HUES48 (cell line): Measurements from ENCODE around the gene KCNJ5.

Experiments
- H3K27ac ChIP-seq: one replicate; pipeline ENCODE4 v1.7.0; 2013; ENCODE audit warnings: low read depth, low read length, inconsistent platforms
- H3K27me3 ChIP-seq: 2 replicates; pipeline ENCODE4 v1.6.1; 2013; ENCODE audit warnings: mild to moderate bottlenecking, low read length; ENCODE audit not compliant: control insufficient read depth, insufficient read depth
- H3K36me3 ChIP-seq: 2 replicates; pipeline ENCODE4 v1.6.1; 2013; ENCODE audit warnings: low read length; ENCODE audit not compliant: control insufficient read depth, insufficient read depth
- H3K4me1 ChIP-seq: 2 replicates; pipeline ENCODE4 v1.6.1; 2013; ENCODE audit warnings: mild to moderate bottlenecking, low read length; ENCODE audit not compliant: control insufficient read depth, insufficient read depth
- H3K4me3 ChIP-seq: 2 replicates; pipeline ENCODE4 v1.5.1; 2013; ENCODE audit warnings: mild to moderate bottlenecking, low read depth, low read length
- H3K9ac ChIP-seq: 2 replicates; pipeline ENCODE4 v1.6.1; 2013; ENCODE audit warnings: mild to moderate bottlenecking, low read depth, low read length, moderate library complexity
- H3K9me3 ChIP-seq: 2 replicates; pipeline ENCODE4 v1.6.1; 2013; ENCODE audit warnings: low read length; ENCODE audit not compliant: control insufficient read depth, insufficient read depth

Gene KCNJ5

GRCh38 chr11:128926437-128927107, 35.4 kb downstream of the KCNJ5 start:
- Histone ChIP-seq H3K36me3 (no peaks in the 10 kb centered on the region), H3K27ac (no peak overlapping the region), H3K9me3 (no peaks in the 10 kb centered on the region), H3K4me1 (peaks cover 40% of the 10 kb centered on the region), H3K4me3 (no peak overlapping the region), H3K9ac (no peak overlapping the region), H3K27me3 (peaks cover 63% of the 10 kb centered on the region)

GRCh38 chr11:128927108-128927461, 35.9 kb downstream of the KCNJ5 start:
- peaks cover 40% of the 10 kb centered on the region for H3K4me1 ChIP-seq

GRCh38 chr11:128927683-128928336, 36.7 kb downstream of the KCNJ5 start:
- Histone ChIP-seq H3K4me3 (no peak overlapping the region), H3K4me1 (peaks cover 40% of the 10 kb centered on the region), H3K27ac (no peak overlapping the region), H3K9me3 (no peaks in the 10 kb centered on the region), H3K36me3 (no peaks in the 10 kb centered on the region), H3K27me3 (peaks cover 73% of the 10 kb centered on the region), H3K9ac (no peak overlapping the region)

More at GRCh38 chr11:128927108-128927461, 35.9 kb downstream of the KCNJ5 start:
- Histone ChIP-seq H3K9me3 (no peaks in the 10 kb centered on the region), H3K4me3 (no peak overlapping the region), H3K27ac (no peak overlapping the region), H3K27me3 (peaks cover 68% of the 10 kb centered on the region), H3K36me3 (no peaks in the 10 kb centered on the region), H3K9ac (no peak overlapping the region)

- Histone ChIP-seq H3K4me3 (no peak overlapping the region), H3K9me3 (no peaks in the 10 kb centered on the region), H3K9ac (no peak overlapping the region), H3K27me3 (peaks cover 79% of the 10 kb centered on the region), H3K36me3 (no peaks in the 10 kb centered on the region), H3K4me1 (peaks cover 40% of the 10 kb centered on the region), H3K27ac (no peak overlapping the region)
Observed at GRCh38 chr11:128928400-128928799, 37.2 kb downstream of the KCNJ5 start.

GRCh38 chr11:128929468-128929867, 38.3 kb downstream of the KCNJ5 start:
- Histone ChIP-seq H3K27me3 (peaks cover 82% of the 10 kb centered on the region), H3K4me1 (peaks cover 37% of the 10 kb centered on the region), H3K27ac (no peak overlapping the region), H3K4me3 (no peak overlapping the region), H3K9me3 (no peaks in the 10 kb centered on the region), H3K36me3 (no peaks in the 10 kb centered on the region), H3K9ac (no peak overlapping the region)

DNA sequence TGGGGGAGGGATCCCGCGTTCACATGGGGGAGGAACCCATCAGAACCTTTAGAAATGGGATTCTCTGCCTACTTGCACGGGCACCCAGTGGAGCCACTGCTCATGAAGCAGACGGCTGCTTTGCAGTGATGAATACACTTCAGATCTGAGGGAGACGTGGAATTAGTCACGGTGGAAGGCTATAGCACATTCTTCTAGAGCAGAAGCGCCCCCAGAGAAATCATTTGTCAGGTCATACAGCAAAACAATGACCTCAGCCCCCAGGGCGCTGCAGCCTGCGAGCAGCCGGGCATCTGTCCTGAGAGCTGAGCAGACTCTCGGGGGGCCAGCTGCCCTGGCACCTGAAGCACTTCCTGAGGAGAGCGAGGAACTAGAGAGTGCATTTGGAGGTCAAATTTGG, 38.8 kb downstream of the KCNJ5 start:
- H3K9me3 ChIP-seq: no peaks in the 10 kb centered on the region
- no peak overlapping the region for H3K27ac ChIP-seq
- no peak overlapping the region for H3K9ac ChIP-seq

DNA sequence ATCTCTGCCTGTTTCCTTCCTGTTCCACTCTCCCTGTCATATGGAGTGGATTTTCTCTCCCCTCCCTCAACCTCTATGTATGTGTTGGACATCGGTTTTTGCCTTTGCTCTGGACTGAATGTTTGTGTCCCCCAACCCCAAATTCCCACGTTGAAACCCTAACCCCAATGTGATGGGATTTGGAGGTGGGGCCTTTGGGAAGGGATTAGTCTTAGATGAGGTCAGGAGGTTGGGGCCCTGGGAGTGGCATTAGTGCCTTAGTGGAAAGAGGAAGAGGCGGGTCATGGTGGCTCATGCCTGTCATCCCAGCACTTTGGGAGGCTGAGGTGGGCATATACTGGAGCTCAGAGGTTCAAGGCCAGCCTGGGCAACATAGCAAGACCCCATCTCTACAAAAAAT, 39.9 kb downstream of the KCNJ5 start:
- no peaks in the 10 kb centered on the region for H3K9me3 ChIP-seq
- H3K4me3 ChIP-seq: no peak overlapping the region
- no peak overlapping the region for H3K27ac ChIP-seq
- peaks cover 72% of the 10 kb centered on the region for H3K27me3 ChIP-seq
- H3K36me3 ChIP-seq: no peaks in the 10 kb centered on the region
- peaks cover 31% of the 10 kb centered on the region for H3K4me1 ChIP-seq
- no peak overlapping the region for H3K9ac ChIP-seq

More for the DNA sequence above, 38.8 kb downstream of the KCNJ5 start:
- Histone ChIP-seq H3K4me3 (no peak overlapping the region), H3K36me3 (no peaks in the 10 kb centered on the region), H3K4me1 (peaks cover 37% of the 10 kb centered on the region), H3K27me3 (peaks cover 82% of the 10 kb centered on the region)

- Histone ChIP-seq H3K36me3 (no peaks in the 10 kb centered on the region), H3K9me3 (no peaks in the 10 kb centered on the region), H3K4me1 (peaks cover 30% of the 10 kb centered on the region), H3K9ac (no peak overlapping the region), H3K27ac (no peak overlapping the region), H3K27me3 (peaks cover 67% of the 10 kb centered on the region), H3K4me3 (no peak overlapping the region)
Observed at GRCh38 chr11:128931668-128932067, 40.5 kb downstream of the KCNJ5 start.

DNA sequence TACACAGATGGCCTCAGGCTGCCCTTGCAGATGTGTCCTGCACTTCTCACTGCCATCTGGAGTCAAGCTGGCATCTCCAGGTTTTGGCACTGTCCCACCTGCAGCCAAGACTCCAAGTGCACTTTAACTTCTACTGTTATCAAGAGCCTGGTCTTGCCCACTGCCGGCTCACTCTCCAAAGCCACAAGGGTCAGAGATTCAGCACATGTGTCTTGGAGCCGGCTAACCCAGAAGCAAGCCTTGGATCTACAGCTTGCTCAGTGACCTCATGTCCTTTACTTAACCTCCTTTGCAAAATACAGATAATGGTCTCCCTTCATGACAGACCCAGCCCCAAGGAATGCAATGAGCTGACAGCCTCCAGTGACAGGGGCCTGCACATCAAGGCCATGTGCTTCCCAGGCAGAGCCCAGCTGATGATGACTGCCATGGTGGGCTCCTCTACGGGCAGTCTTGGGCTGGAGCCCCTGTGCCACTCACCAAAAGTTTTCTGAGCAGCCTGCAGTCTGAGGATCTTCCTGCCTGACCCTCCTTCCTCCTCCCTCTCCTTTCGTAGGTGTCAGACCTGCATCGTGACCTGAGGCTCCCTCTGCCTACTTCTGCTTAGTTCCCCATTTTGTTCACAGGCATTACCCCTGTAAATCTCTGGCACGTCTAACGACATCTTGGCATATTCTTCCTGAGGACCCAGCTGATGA, 42.5 kb downstream of the KCNJ5 start:
- no peak overlapping the region for H3K4me3 ChIP-seq
- peaks cover 22% of the 10 kb centered on the region for H3K4me1 ChIP-seq
- no peak overlapping the region for H3K9ac ChIP-seq
- H3K9me3 ChIP-seq: no peaks in the 10 kb centered on the region
- peaks cover 47% of the 10 kb centered on the region for H3K27me3 ChIP-seq
- no peak overlapping the region for H3K27ac ChIP-seq
- no peaks in the 10 kb centered on the region for H3K36me3 ChIP-seq

DNA sequence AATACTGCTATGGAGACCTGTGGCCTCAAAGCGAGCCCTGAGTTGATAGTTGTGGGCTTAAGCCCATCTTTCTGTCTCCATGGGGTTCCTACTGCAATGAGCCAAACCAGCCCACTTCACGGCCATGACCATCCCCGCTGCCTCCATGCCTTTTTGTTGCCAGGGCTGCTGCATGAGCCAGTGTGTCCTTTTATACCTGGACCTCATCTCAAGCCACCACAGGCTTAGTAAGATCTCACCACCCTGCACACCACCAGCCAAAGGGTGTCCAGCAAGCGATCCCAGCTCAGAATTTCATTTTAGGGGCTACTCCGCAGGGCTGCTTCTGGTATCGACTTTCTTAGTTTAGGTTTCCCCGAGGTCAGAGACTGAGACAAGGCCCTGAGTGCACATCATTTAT, 43.2 kb downstream of the KCNJ5 start:
- Histone ChIP-seq H3K4me1 (peaks cover 19% of the 10 kb centered on the region), H3K9me3 (no peaks in the 10 kb centered on the region), H3K4me3 (no peak overlapping the region), H3K36me3 (no peaks in the 10 kb centered on the region), H3K27me3 (peaks cover 42% of the 10 kb centered on the region), H3K27ac (no peak overlapping the region), H3K9ac (no peak overlapping the region)

DNA sequence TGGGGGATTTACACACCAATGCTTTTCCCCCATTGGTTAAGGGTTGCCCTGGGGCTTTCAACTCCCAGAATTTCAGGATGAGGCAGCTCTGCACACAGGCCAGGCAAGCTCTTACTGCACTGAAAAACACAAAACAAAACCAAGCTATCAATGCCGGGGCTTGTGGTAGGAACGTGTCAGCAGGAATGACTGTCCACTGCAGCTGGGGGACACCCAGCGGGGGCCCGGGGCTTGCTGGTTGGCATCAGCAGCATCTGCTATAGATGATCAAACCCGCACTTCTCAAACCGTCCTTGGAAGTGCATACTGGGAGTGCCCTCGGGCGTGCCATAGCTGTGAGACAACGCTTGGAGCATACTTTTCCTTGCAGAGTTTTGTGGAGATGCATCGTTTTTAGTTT, 43.8 kb downstream of the KCNJ5 start:
- Histone ChIP-seq H3K9me3 (no peaks in the 10 kb centered on the region), H3K27me3 (peaks cover 36% of the 10 kb centered on the region), H3K27ac (no peak overlapping the region), H3K4me1 (peaks cover 14% of the 10 kb centered on the region), H3K36me3 (no peaks in the 10 kb centered on the region), H3K9ac (no peak overlapping the region), H3K4me3 (no peak overlapping the region)
